IPS-18c (cell line): Measurements from ENCODE around the gene PROSER3.
"Not testable (repeated sequence)": the region's sequence is repeated elsewhere in the genome, so short reads cannot be mapped to it uniquely, and the experiment has no call there.

Source experiments
- H3K4me3 ChIP-seq: 2 replicates; pipeline ENCODE4 v1.7.0; 2013; ENCODE audit warnings: low read depth, mild to moderate bottlenecking, low read length, moderate library complexity; ENCODE audit not compliant: insufficient read depth
- H3K9me3 ChIP-seq: one replicate; pipeline ENCODE4 v1.6.1; 2013; ENCODE audit warnings: mild to moderate bottlenecking, low read length, moderate library complexity; ENCODE audit not compliant: control insufficient read depth, insufficient read depth

PROSER3 gene

GRCh38 chr19:35759697-35760096 lies 1.7 kb downstream of the PROSER3 start:
- no peak overlapping the region for H3K4me3 ChIP-seq
- H3K9me3 ChIP-seq, result no peaks in the 10 kb centered on the region

- Histone ChIP-seq H3K9me3 (no peaks in the 10 kb centered on the region), H3K4me3 (no peak overlapping the region)
Observed at GRCh38 chr19:35760711-35761349, 2.9 kb downstream of the PROSER3 start.

- no peaks in the 10 kb centered on the region for H3K9me3 ChIP-seq
- H3K4me3 ChIP-seq, result no peak overlapping the region
Observed at GRCh38 chr19:35764432-35765315, 6.7 kb downstream of the PROSER3 start.

- Histone ChIP-seq H3K4me3 (no peak overlapping the region), H3K9me3 (no peaks in the 10 kb centered on the region)
Observed at GRCh38 chr19:35766571-35767104, 8.7 kb downstream of the PROSER3 start.

GRCh38 chr19:35767288-35768081 lies 9.5 kb downstream of the PROSER3 start:
- no peaks in the 10 kb centered on the region for H3K9me3 ChIP-seq
- H3K4me3 ChIP-seq, result no peak overlapping the region; the same call in 1 of the 2 replicates

- H3K4me3 ChIP-seq, result no peak overlapping the region
Observed at GRCh38 chr19:35768082-35768421, 10.1 kb downstream of the PROSER3 start.

GRCh38 chr19:35772362-35772761 lies 14.4 kb downstream of the PROSER3 start:
- not testable (repeated sequence) for H3K4me3 ChIP-seq, H3K9me3 ChIP-seq

More at GRCh38 chr19:35768082-35768421, 10.1 kb downstream of the PROSER3 start:
- H3K9me3 ChIP-seq, result no peaks in the 10 kb centered on the region

GRCh38 chr19:35773020-35773806 lies 15.2 kb downstream of the PROSER3 start:
- no peak overlapping the region for H3K4me3 ChIP-seq
- no peaks in the 10 kb centered on the region for H3K9me3 ChIP-seq

- Histone ChIP-seq H3K9me3 (no peaks in the 10 kb centered on the region), H3K4me3 (no peak overlapping the region; the same call in 1 of the 2 replicates)
Observed at GRCh38 chr19:35774274-35775045, 16.5 kb downstream of the PROSER3 start.

- Histone ChIP-seq H3K4me3 (peak overlapping the region; percentile 66; the same call in 1 of the 2 replicates), H3K9me3 (no peaks in the 10 kb centered on the region)
Observed at GRCh38 chr19:35775046-35775297, 17.0 kb downstream of the PROSER3 start.

GRCh38 chr19:35775298-35776101 lies 17.5 kb downstream of the PROSER3 start, which contains the start of gene ARHGAP33:
Gene ARHGAP33 (plus strand): TSS chr19:35775564. CDS start chr19:35775659, 95 bp downstream.
- H3K9me3 ChIP-seq, result no peaks in the 10 kb centered on the region
- peak within 1 kb of the TSS; percentile 66 for H3K4me3 ChIP-seq

- Histone ChIP-seq H3K4me3 (peak overlapping the region; percentile 66), H3K9me3 (no peaks in the 10 kb centered on the region)
Observed at GRCh38 chr19:35776102-35776788, 18.3 kb downstream of the PROSER3 start.

GRCh38 chr19:35777086-35777841 lies 19.3 kb downstream of the PROSER3 start:
- H3K9me3 ChIP-seq, result no peaks in the 10 kb centered on the region
- H3K4me3 ChIP-seq, result peak overlapping the region; percentile 28; the same call in 1 of the 2 replicates

GRCh38 chr19:35777961-35778360 lies 20.0 kb downstream of the PROSER3 start:
- Histone ChIP-seq H3K9me3 (no peaks in the 10 kb centered on the region), H3K4me3 (no peak overlapping the region)
